H1 (cell line): ENCODE results near the gene IFNA14. TPM values are rescaled to one million over a fixed set of nuclear protein-coding genes. Genes with fewer than 3 reads are reported as not detected.

Experiments used
- CTCF ChIA-PET: fragments of 300-600 bp; sonication (Branson Sonifier 250); formaldehyde crosslinking; loops from one replicate; lab custom pipeline; 2021; ENCODE audit not compliant: partially characterized antibody; lab: Charles Lee
- POLR2A ChIA-PET: fragments of 300-600 bp; sonication (Branson Sonifier 250); formaldehyde crosslinking; loops from one replicate; lab custom pipeline; 2021; ENCODE audit warnings: inconsistent platforms; ENCODE audit not compliant: partially characterized antibody; lab: Charles Lee
- DNase-seq, 2 experiments: peaks; one replicate each; pipeline versions ENCODE4 v3.0.0 to v3.0.0-alpha.2; 2010 to 2022; ENCODE audit warnings: low spot score in 2 of 2, low read depth in 1 of 2, mixed read lengths in 1 of 2
- FAIRE-seq: peaks from 2 replicates; lab custom pipeline; 2011; peaks lifted over from hg19 to GRCh38; lab: Jason Lieb, UNC
- H2AFZ ChIP-seq: 2 replicates; pipeline ENCODE4 v1.8.1; 2012; ENCODE audit warnings: low read length, inconsistent platforms
- H2AK5ac ChIP-seq: 2 replicates; pipeline ENCODE4 v1.6.1; 2013; ENCODE audit warnings: low read depth, low read length
- H2BK120ac ChIP-seq: replicated peaks from 2 replicates; pipeline ENCODE3; 2013; ENCODE audit warnings: low read depth, low read length, inconsistent platforms
- H2BK12ac ChIP-seq: 2 replicates; pipeline ENCODE4 v1.6.1; 2013; ENCODE audit warnings: low read depth, low read length
- H2BK15ac ChIP-seq: 2 replicates; pipeline ENCODE4 v1.6.1; 2013; ENCODE audit warnings: low read length
- H2BK20ac ChIP-seq: 2 replicates; pipeline ENCODE4 v1.6.1; 2013; ENCODE audit warnings: low read length
- H2BK5ac ChIP-seq: 2 replicates; pipeline ENCODE4 v1.6.1; 2013; ENCODE audit warnings: low read depth, low read length
- H3K14ac ChIP-seq: 2 replicates; pipeline ENCODE4 v1.6.1; 2013; ENCODE audit warnings: inconsistent platforms; ENCODE audit not compliant: insufficient read length
- H3K18ac ChIP-seq: 2 replicates; pipeline ENCODE4 v1.6.1; 2013; ENCODE audit warnings: low read length; ENCODE audit errors: extremely low read depth
- H3K23ac ChIP-seq: 2 replicates; pipeline ENCODE4 v1.6.1; 2013; ENCODE audit warnings: inconsistent platforms; ENCODE audit not compliant: insufficient read length
- H3K23me2 ChIP-seq: 2 replicates; pipeline ENCODE4 v1.6.1; 2013; ENCODE audit warnings: low read depth, low read length
- H3K27ac ChIP-seq: 2 replicates; pipeline ENCODE4 v1.6.1; 2011; ENCODE audit warnings: low read depth, low read length, inconsistent platforms
- H3K27me3 ChIP-seq, 4 experiments: replicated peaks in 1 of 4; 1 replicate in 1 of 4; 2 replicates in 3 of 4; pipeline versions ENCODE4 v1.6.1 to v1.8.1; 2011 to 2013; ENCODE audit warnings: low read length in 3 of 4, mild to moderate bottlenecking in 3 of 4, inconsistent platforms in 2 of 4, mixed read lengths in 2 of 4, moderate library complexity in 1 of 4; ENCODE audit not compliant: control insufficient read depth in 3 of 4, insufficient read depth in 3 of 4; ENCODE audit errors: extremely low read depth in 1 of 4
- H3K36me3 ChIP-seq, 4 experiments: 2 replicates each; pipeline versions ENCODE4 v1.6.1 to v1.8.1; 2011 to 2013; ENCODE audit warnings: mild to moderate bottlenecking in 4 of 4, low read length in 3 of 4, moderate library complexity in 2 of 4, control low read depth in 1 of 4, inconsistent platforms in 1 of 4; ENCODE audit not compliant: insufficient read depth in 4 of 4, control insufficient read depth in 2 of 4
- H3K4ac ChIP-seq: replicated peaks from 2 replicates; pipeline ENCODE3; 2013; ENCODE audit warnings: low read length, low read depth, mixed read lengths, inconsistent platforms; ENCODE audit not compliant: insufficient read length
- H3K4me1 ChIP-seq, 4 experiments: replicated peaks in 1 of 4; 1 replicate in 1 of 4; 2 replicates in 3 of 4; pipeline versions ENCODE4 v1.6.1 to v1.8.1; 2011 to 2013; ENCODE audit warnings: low read length in 3 of 4, inconsistent platforms in 2 of 4, mixed read lengths in 1 of 4; ENCODE audit not compliant: insufficient read depth in 4 of 4, control insufficient read depth in 3 of 4
- H3K4me2 ChIP-seq, 2 experiments: 2 replicates each; pipeline versions ENCODE4 v1.6.1 to v1.8.1; 2011 to 2013; ENCODE audit warnings: low read depth in 2 of 2, low read length in 2 of 2, control low read depth in 1 of 2, inconsistent platforms in 1 of 2, mild to moderate bottlenecking in 1 of 2; ENCODE audit not compliant: insufficient read depth in 1 of 2
- H3K4me3 ChIP-seq, 4 experiments: fragments of 200-600, 300-600 bp in 1 of 4; sonication (generic), shearing (Covaris generic), sonication (Bioruptor Twin) in 1 of 4; 2 replicates each; pipeline versions ENCODE4 v1.5.1 to v1.8.1; 2011 to 2016; ENCODE audit warnings: low read length in 4 of 4, low read depth in 3 of 4, control low read depth in 2 of 4, inconsistent platforms in 2 of 4, mild to moderate bottlenecking in 2 of 4, mixed read lengths in 1 of 4, moderate library complexity in 1 of 4; ENCODE audit not compliant: insufficient read depth in 2 of 4; ENCODE audit errors: extremely low read depth in 1 of 4
- H3K56ac ChIP-seq: replicated peaks from 2 replicates; pipeline ENCODE3; 2013; ENCODE audit warnings: low read depth, mild to moderate bottlenecking, mixed read lengths, low read length, inconsistent platforms; ENCODE audit not compliant: insufficient read length
- H3K79me1 ChIP-seq: 2 replicates; pipeline ENCODE4 v1.6.1; 2013; ENCODE audit warnings: low read depth, low read length, control low read depth
- H3K79me2 ChIP-seq, 2 experiments: 2 replicates each; pipeline versions ENCODE4 v1.6.1 to v1.8.1; 2012 to 2013; ENCODE audit warnings: low read length in 2 of 2, mild to moderate bottlenecking in 2 of 2, inconsistent platforms in 1 of 2; ENCODE audit not compliant: insufficient read depth in 2 of 2, control insufficient read depth in 1 of 2
- H3K9ac ChIP-seq, 4 experiments: replicated peaks in 1 of 4; 1 replicate in 1 of 4; 2 replicates in 3 of 4; pipeline versions ENCODE4 v1.6.1 to v1.8.1; 2011 to 2013; ENCODE audit warnings: low read depth in 3 of 4, low read length in 3 of 4, control low read depth in 2 of 4, mild to moderate bottlenecking in 2 of 4, moderate library complexity in 2 of 4, inconsistent platforms in 1 of 4; ENCODE audit errors: extremely low read depth in 1 of 4
- H3K9me3 ChIP-seq, 2 experiments: 2 replicates each; pipeline versions ENCODE4 v1.6.1 to v1.8.1; 2012 to 2013; ENCODE audit warnings: mild to moderate bottlenecking in 2 of 2, moderate library complexity in 2 of 2, control low read depth in 1 of 2, inconsistent platforms in 1 of 2, low read depth in 1 of 2, low read length in 1 of 2, mixed read lengths in 1 of 2; ENCODE audit not compliant: insufficient read depth in 2 of 2
- H4K20me1 ChIP-seq, 2 experiments: replicated peaks in 1 of 2; 2 replicates each; pipeline versions ENCODE3 to v1.8.1; 2011 to 2013; ENCODE audit warnings: inconsistent platforms in 2 of 2, low read length in 2 of 2, mild to moderate bottlenecking in 1 of 2; ENCODE audit not compliant: insufficient read depth in 2 of 2, control insufficient read depth in 1 of 2
- H4K5ac ChIP-seq: 2 replicates; pipeline ENCODE4 v1.6.1; 2013; ENCODE audit warnings: low read length, low read depth, mixed read lengths, inconsistent platforms; ENCODE audit not compliant: insufficient read length
- H4K8ac ChIP-seq: 2 replicates; pipeline ENCODE4 v1.8.0; 2013; ENCODE audit warnings: mild to moderate bottlenecking, moderate library complexity, low read length, inconsistent platforms; ENCODE audit not compliant: insufficient read depth; ENCODE audit errors: extremely low read depth
- H4K91ac ChIP-seq: replicated peaks from 2 replicates; pipeline ENCODE3; 2013; ENCODE audit warnings: low read length, mixed read lengths, inconsistent platforms; ENCODE audit not compliant: insufficient read length
- CTCF ChIP-seq, 3 experiments: IDR thresholded peaks; 1 replicate in 2 of 3; 2 replicates in 1 of 3; pipeline versions ENCODE4 v1.5.1 to v1.6.1; 2011; ENCODE audit warnings: low read length in 3 of 3, mild to moderate bottlenecking in 3 of 3, inconsistent platforms in 2 of 3, low read depth in 1 of 3, moderate library complexity in 1 of 3; ENCODE audit not compliant: insufficient read depth in 1 of 3; ENCODE audit errors: control extremely low read depth in 1 of 3
- E2F6 ChIP-seq: IDR thresholded peaks from 2 replicates; pipeline ENCODE4 v1.6.1; 2012; ENCODE audit warnings: inconsistent platforms
- FOSL1 ChIP-seq: IDR thresholded peaks from 2 replicates; pipeline ENCODE4 v1.6.1; 2011; ENCODE audit warnings: mild to moderate bottlenecking, low read depth, low read length, moderate library complexity; ENCODE audit not compliant: insufficient read depth
- GTF2F1 ChIP-seq: IDR thresholded peaks from 2 replicates; pipeline ENCODE4 v1.6.1; 2012; ENCODE audit warnings: low read depth, low read length, improper control_type of control experiment, borderline replicate concordance
- PHF8 ChIP-seq: fragments of 200-600 bp; sonication (generic); conservative IDR thresholded peaks from 2 replicates; pipeline ENCODE4 v1.7.1; 2012; ENCODE audit warnings: low read depth, mild to moderate bottlenecking, inconsistent platforms, low read length, moderate library complexity
- POLR2AphosphoS5 ChIP-seq: IDR thresholded peaks from 2 replicates; pipeline ENCODE4 v1.6.1; 2011; ENCODE audit warnings: low read depth, low read length
- SIN3A ChIP-seq, 2 experiments: IDR thresholded peaks in 1 of 2; conservative IDR thresholded peaks in 1 of 2; 2 replicates each; pipeline ENCODE4 v1.6.1; 2011 to 2012; ENCODE audit warnings: low read length in 2 of 2, improper control_type of control experiment in 1 of 2, low read depth in 1 of 2, mild to moderate bottlenecking in 1 of 2
- TBP ChIP-seq: IDR thresholded peaks from 2 replicates; pipeline ENCODE4 v1.6.1; 2011; ENCODE audit warnings: low read depth, low read length, improper control_type of control experiment
- YY1 ChIP-seq: IDR thresholded peaks from 2 replicates; pipeline ENCODE4 v1.6.1; 2011; ENCODE audit warnings: low read depth, mild to moderate bottlenecking, low read length
- polyA plus RNA-seq, 7 experiments: library from polyadenylated mRNA; depleted of rRNA in 3 of 7; stranded (reverse) in 5 of 7; unstranded in 2 of 7; fragments of >200 nt in 5 of 7; fragments of 200-250 nt in 2 of 7; gene quantifications; 1 replicate in 5 of 7; 2 replicates in 1 of 7; 4 replicates in 1 of 7; pipeline versions ENCODE4 v1.2.1 to v1.2.3, GENCODE V29; 2011 to 2013; ENCODE audit warnings: missing spikeins in 2 of 7, mixed read lengths in 2 of 7
- total RNA-seq: library from RNA; stranded (reverse); fragmentation: NEBNext Ultra II Directional; extraction: Animal tissue kit (Norgen Biotek cat#: 25700); gene quantifications from 2 replicates; pipeline ENCODE4 v1.2.1, GENCODE V29; 2021

IFNA14 gene
- total and polyA plus RNA-seq, 2 of the 8 experiments (the other 6 are each of a cell fraction or from before 2014, with no cell fraction given), result not detected

GRCh38 chr9:21205204-21205603, 34.6 kb downstream of the IFNA14 start:
- H3K36me3 ChIP-seq, result no peaks in the 10 kb centered on the region
- no peak for FAIRE-seq
- TF ChIP-seq YY1, result no peak
- no peak for TF ChIP-seq PHF8
- no peak for TF ChIP-seq TBP
- no peak for TF ChIP-seq E2F6
- no peak for TF ChIP-seq POLR2AphosphoS5
- no peak for TF ChIP-seq FOSL1
- TF ChIP-seq CTCF (IDR thresholded peaks at IDR 0.05; ENCODE audit: control extremely low read depth in 1 of 3, insufficient read depth in 1 of 3, low read depth in 1 of 3, low read length in 3 of 3), result no peak
- TF ChIP-seq GTF2F1, result no peak
- TF ChIP-seq SIN3A (conservative IDR thresholded peaks at IDR 0.05 in 1 of 2, IDR thresholded peaks at IDR 0.05 in 1 of 2; ENCODE audit: low read depth in 1 of 2, low read length in 2 of 2), result no peak

More at GRCh38 chr9:21205204-21205603, 34.6 kb downstream of the IFNA14 start:
- Histone ChIP-seq H3K27ac (no peak overlapping the region), H4K5ac (no peak overlapping the region), H3K4ac (no peak overlapping the region), H2BK12ac (no peak overlapping the region), H3K23ac (no peak overlapping the region), H3K56ac (no peak overlapping the region), H2BK15ac (no peak overlapping the region), H3K9ac (no peak overlapping the region), H4K20me1 (no peaks in the 10 kb centered on the region), H2BK20ac (no peak overlapping the region), H4K91ac (no peak overlapping the region), H2AFZ (no peak overlapping the region), H3K4me2 (no peak overlapping the region), H3K4me1 (no peaks in the 10 kb centered on the region), H3K79me1 (no peaks in the 10 kb centered on the region), H2AK5ac (no peak overlapping the region), H2BK5ac (no peak overlapping the region), H3K9me3 (no peaks in the 10 kb centered on the region), H3K18ac (no peak overlapping the region), H3K14ac (no peak overlapping the region), H3K4me3 (no peak overlapping the region), H2BK120ac (no peak overlapping the region), H3K23me2 (no peaks in the 10 kb centered on the region), H3K27me3 (no peaks in the 10 kb centered on the region), H3K79me2 (no peaks in the 10 kb centered on the region), H4K8ac (no peak overlapping the region)
- ChIA-PET POLR2A (no interaction called here), CTCF (no interaction called here)
- no peak for DNase-seq
